K562 (cell line): ENCODE results near the gene MEGF11. TPM values are rescaled to one million over a fixed set of nuclear protein-coding genes. Genes with fewer than 3 reads are reported as not detected.
A peak's percentile ranks its signal among the peaks of the same experiment; 100 is the strongest.

ENCODE experiments used
- ATF7 ChIP-seq: fragments of 450-650 bp; IDR thresholded peaks from 2 replicates; pipeline ENCODE4 v1.7.1; 2014; ENCODE audit warnings: mild to moderate bottlenecking, moderate library complexity
- DPF2 ChIP-seq: fragments of 450-650 bp; IDR thresholded peaks from 2 replicates; pipeline ENCODE4 v1.6.1; 2016
- ETV6 ChIP-seq, 3 experiments: fragments of 150-350 bp in 1 of 3; sonication (generic) in 1 of 3; formaldehyde crosslinking in 1 of 3; IDR thresholded peaks; 2 replicates each; pipeline versions ENCODE4 v1.6.1 to v1.8.0; 2014 to 2022; ENCODE audit warnings: borderline replicate concordance in 2 of 3, low read depth in 2 of 3, antibody characterized with exemption in 1 of 3, low read length in 1 of 3, mild to moderate bottlenecking in 1 of 3, missing genetic modification reagents in 1 of 3
- HDAC8 ChIP-seq: fragments of 450-650 bp; IDR thresholded peaks from 2 replicates; pipeline ENCODE4 v1.6.1; 2016; ENCODE audit warnings: mild to moderate bottlenecking, missing genetic modification characterization, moderate library complexity, missing compliant biosample characterization
- HLTF ChIP-seq: fragments of 450-650 bp; IDR thresholded peaks from 2 replicates; pipeline ENCODE4 v1.6.1; 2016
- HNRNPLL ChIP-seq: fragments of 200-400 bp; formaldehyde crosslinking; IDR thresholded peaks from 2 replicates; pipeline ENCODE4 v1.6.1; 2017; ENCODE audit warnings: low read length, low read depth, mild to moderate bottlenecking; ENCODE audit not compliant: poor library complexity, severe bottlenecking
- MCM5 ChIP-seq: fragments of 450-650 bp; IDR thresholded peaks from 2 replicates; pipeline ENCODE4 v1.6.1; 2016; ENCODE audit warnings: low read depth
- MTA1 ChIP-seq: fragments of 450-650 bp; IDR thresholded peaks from 2 replicates; pipeline ENCODE4 v1.6.1; 2017; ENCODE audit warnings: borderline replicate concordance
- PML ChIP-seq: IDR thresholded peaks from 2 replicates; pipeline ENCODE4 v1.6.1; 2012; ENCODE audit warnings: low read length, inconsistent platforms
- POLR2A ChIP-seq: fragments of 450-650 bp; conservative IDR thresholded peaks from 2 replicates; pipeline ENCODE4 v1.6.1; 2016
- POLR2H ChIP-seq: IDR thresholded peaks from 2 replicates; pipeline ENCODE4 v1.6.1; 2016; ENCODE audit warnings: missing genetic modification characterization, low read depth, mild to moderate bottlenecking, control low read depth, missing compliant biosample characterization, moderate library complexity
- SIRT6 ChIP-seq: IDR thresholded peaks from one replicate; pipeline ENCODE4 v1.6.1; 2012; ENCODE audit warnings: low read depth, mild to moderate bottlenecking, control low read depth, inconsistent platforms, low read length, moderate library complexity
- SP1 ChIP-seq: sonication (generic); formaldehyde crosslinking; IDR thresholded peaks from 2 replicates; pipeline ENCODE4 v1.8.1; 2022; ENCODE audit warnings: mild to moderate bottlenecking, missing genetic modification reagents
- ZBTB7A ChIP-seq: IDR thresholded peaks from 2 replicates; pipeline ENCODE4 v1.6.1; 2011; ENCODE audit warnings: low read depth, mild to moderate bottlenecking, low read length, moderate library complexity, borderline replicate concordance; ENCODE audit not compliant: control insufficient read depth
- ZC3H11A ChIP-seq: IDR thresholded peaks from 2 replicates; pipeline ENCODE4 v1.6.1; 2012; ENCODE audit warnings: low read depth, low read length, improper control_type of control experiment
- ZNF384 ChIP-seq: IDR thresholded peaks from 2 replicates; pipeline ENCODE4 v1.6.1; 2012; ENCODE audit warnings: low read depth, low read length, improper control_type of control experiment
- ZNF551 ChIP-seq: fragments of 250-450 bp; sonication (Bioruptor Pico); IDR thresholded peaks from 2 replicates; pipeline ENCODE4 v1.5.0; 2021; ENCODE audit warnings: mild to moderate bottlenecking, moderate library complexity
- ZNF668 ChIP-seq: fragments of 250-450 bp; sonication (Bioruptor Pico); IDR thresholded peaks from 2 replicates; pipeline ENCODE4 v1.8.0; 2022; ENCODE audit warnings: mild to moderate bottlenecking, inconsistent platforms
- ZNF75A ChIP-seq: fragments of 450-650 bp; formaldehyde crosslinking; IDR thresholded peaks from 2 replicates; pipeline ENCODE4 v1.4.0; 2020; ENCODE audit warnings: mild to moderate bottlenecking
- ZNF76 ChIP-seq: fragments of 250-450 bp; sonication (Bioruptor Pico); IDR thresholded peaks from 2 replicates; pipeline ENCODE4 v1.4.0; 2020; ENCODE audit warnings: mild to moderate bottlenecking, moderate library complexity, borderline replicate concordance
- polyA plus RNA-seq, 8 experiments: library from polyadenylated mRNA; depleted of rRNA in 4 of 8; stranded (reverse) in 5 of 8; unstranded in 3 of 8; fragments of >200 nt; fragmentation: Nextera tagmentation in 2 of 8; fragmentation: Illumina TruSeq in 1 of 8; extraction: Ambion mirVana in 2 of 8; extraction: Trizol in 1 of 8; gene quantifications; 2 replicates each; pipeline versions ENCODE4 v1.2.1 to v1.2.3, GENCODE V29; 2011 to 2014; ENCODE audit warnings: inconsistent platforms in 1 of 8, missing spikeins in 1 of 8
- total RNA-seq, 7 experiments: library from RNA; depleted of rRNA in 6 of 7; stranded (reverse); fragments of >200 nt in 6 of 7; fragmentation: Illumina TruSeq in 2 of 7; extraction: Trizol in 2 of 7; gene quantifications; 2 replicates each; pipeline versions ENCODE4 v1.2.1 to v1.2.3, GENCODE V29; 2011 to 2021; ENCODE audit warnings: low replicate concordance in 1 of 7
- TF ChIP-seq, protein P1 (sequence below): IDR thresholded peaks from 2 replicates; pipeline ENCODE4 v1.6.1; 2011; ENCODE audit warnings: borderline replicate concordance, low read depth, mild to moderate bottlenecking, moderate library complexity, low read length; ENCODE audit not compliant: insufficient read depth, poor library complexity, severe bottlenecking
- TF ChIP-seq, protein P2 (sequence below): sonication (generic); formaldehyde crosslinking; IDR thresholded peaks from 2 replicates; pipeline ENCODE4 v1.8.0; 2023; ENCODE audit warnings: mild to moderate bottlenecking, missing genetic modification reagents
- TF ChIP-seq, protein P3 (sequence below): sonication (generic); formaldehyde crosslinking; IDR thresholded peaks from 2 replicates; pipeline ENCODE4 v1.5.0; 2020; ENCODE audit warnings: missing genetic modification reagents

Gene MEGF11
- total and polyA plus RNA-seq, 9 of the 15 experiments (the other 6 are each of a cell fraction or from before 2014, with no cell fraction given): 0.06 to 0.23 (median 0.20) TPM; not detected in 6

DNA sequence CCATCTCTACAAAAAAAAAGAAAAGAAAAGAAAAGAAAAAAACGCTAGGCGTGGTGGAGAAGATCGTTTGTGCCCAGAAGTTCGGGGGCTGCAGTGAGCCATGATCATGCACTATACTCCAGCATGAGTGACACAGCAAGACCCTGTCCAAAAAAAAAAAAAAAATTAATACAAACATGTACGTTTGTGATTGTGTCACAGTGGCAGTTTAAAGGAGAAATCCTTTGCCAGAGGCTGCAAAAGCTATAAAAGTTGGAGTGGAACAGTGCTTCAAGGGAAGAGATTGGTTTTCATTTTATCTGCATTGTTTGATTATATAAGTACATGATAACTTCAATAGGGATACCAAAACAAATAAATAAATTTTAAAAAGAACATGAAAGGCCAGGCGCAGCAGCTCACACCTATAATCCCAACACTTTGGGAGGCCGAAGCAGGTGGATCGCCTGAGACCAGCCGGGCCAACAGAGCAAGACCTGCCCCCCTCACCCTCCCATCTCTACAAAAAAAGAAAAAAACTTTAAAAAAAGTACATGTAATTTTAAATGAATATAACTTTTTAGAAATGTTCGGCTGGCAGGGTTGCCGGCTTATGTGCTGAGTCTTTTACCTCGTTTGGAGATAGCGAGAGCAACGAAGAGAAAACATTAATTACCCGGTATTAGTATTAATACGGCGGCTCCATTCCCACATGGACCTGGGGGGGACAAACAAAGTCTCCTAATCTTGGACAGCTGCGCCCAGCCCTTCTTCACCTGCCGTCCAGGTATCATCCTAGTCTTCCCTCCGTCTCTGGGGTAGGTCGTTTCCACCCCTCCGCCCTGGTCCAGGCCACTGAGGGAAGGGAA lies 39.2 kb upstream of the MEGF11 start (continued):
- TF ChIP-seq, protein P1, sequence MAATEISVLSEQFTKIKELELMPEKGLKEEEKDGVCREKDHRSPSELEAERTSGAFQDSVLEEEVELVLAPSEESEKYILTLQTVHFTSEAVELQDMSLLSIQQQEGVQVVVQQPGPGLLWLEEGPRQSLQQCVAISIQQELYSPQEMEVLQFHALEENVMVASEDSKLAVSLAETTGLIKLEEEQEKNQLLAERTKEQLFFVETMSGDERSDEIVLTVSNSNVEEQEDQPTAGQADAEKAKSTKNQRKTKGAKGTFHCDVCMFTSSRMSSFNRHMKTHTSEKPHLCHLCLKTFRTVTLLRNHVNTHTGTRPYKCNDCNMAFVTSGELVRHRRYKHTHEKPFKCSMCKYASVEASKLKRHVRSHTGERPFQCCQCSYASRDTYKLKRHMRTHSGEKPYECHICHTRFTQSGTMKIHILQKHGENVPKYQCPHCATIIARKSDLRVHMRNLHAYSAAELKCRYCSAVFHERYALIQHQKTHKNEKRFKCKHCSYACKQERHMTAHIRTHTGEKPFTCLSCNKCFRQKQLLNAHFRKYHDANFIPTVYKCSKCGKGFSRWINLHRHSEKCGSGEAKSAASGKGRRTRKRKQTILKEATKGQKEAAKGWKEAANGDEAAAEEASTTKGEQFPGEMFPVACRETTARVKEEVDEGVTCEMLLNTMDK: no peak
- TF ChIP-seq HLTF (no peak), ZNF668 (CRISPR knock-in tag) (no peak), HDAC8 (tag) (no peak), DPF2 (0 out of 2 replicates have a peak, but pooled peaks have one; percentile 29), POLR2H (tag) (no peak), PML (no peak), ZC3H11A (no peak), HNRNPLL (no peak), ZNF384 (peak; percentile 72), SP1 (CRISPR knock-in tag) (peak; percentile 53; the same call in 1 of the 2 replicates), ZBTB7A (0 out of 2 replicates have a peak, but pooled peaks have one; percentile 2), ATF7 (peak; percentile 55; the same call in 1 of the 2 replicates), ETV6 (IDR thresholded peaks at IDR 0.05; ENCODE audit: borderline replicate concordance in 1 of 2, low read depth in 2 of 2, low read length in 1 of 2) (no peak), ETV6 (CRISPR knock-in tag; IDR thresholded peaks at IDR 0.05; ENCODE audit: borderline replicate concordance) (no peak), SIRT6 (no peak), ZNF551 (CRISPR knock-in tag) (no peak), ZNF76 (no peak), ZNF75A (CRISPR knock-in tag) (no peak), MTA1 (no peak), POLR2A (peak; percentile 55), MCM5 (no peak)
- TF ChIP-seq, protein P2, sequence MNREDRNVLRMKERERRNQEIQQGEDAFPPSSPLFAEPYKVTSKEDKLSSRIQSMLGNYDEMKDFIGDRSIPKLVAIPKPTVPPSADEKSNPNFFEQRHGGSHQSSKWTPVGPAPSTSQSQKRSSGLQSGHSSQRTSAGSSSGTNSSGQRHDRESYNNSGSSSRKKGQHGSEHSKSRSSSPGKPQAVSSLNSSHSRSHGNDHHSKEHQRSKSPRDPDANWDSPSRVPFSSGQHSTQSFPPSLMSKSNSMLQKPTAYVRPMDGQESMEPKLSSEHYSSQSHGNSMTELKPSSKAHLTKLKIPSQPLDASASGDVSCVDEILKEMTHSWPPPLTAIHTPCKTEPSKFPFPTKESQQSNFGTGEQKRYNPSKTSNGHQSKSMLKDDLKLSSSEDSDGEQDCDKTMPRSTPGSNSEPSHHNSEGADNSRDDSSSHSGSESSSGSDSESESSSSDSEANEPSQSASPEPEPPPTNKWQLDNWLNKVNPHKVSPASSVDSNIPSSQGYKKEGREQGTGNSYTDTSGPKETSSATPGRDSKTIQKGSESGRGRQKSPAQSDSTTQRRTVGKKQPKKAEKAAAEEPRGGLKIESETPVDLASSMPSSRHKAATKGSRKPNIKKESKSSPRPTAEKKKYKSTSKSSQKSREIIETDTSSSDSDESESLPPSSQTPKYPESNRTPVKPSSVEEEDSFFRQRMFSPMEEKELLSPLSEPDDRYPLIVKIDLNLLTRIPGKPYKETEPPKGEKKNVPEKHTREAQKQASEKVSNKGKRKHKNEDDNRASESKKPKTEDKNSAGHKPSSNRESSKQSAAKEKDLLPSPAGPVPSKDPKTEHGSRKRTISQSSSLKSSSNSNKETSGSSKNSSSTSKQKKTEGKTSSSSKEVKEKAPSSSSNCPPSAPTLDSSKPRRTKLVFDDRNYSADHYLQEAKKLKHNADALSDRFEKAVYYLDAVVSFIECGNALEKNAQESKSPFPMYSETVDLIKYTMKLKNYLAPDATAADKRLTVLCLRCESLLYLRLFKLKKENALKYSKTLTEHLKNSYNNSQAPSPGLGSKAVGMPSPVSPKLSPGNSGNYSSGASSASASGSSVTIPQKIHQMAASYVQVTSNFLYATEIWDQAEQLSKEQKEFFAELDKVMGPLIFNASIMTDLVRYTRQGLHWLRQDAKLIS (CRISPR knock-in tag): no peak
- TF ChIP-seq, protein P3, sequence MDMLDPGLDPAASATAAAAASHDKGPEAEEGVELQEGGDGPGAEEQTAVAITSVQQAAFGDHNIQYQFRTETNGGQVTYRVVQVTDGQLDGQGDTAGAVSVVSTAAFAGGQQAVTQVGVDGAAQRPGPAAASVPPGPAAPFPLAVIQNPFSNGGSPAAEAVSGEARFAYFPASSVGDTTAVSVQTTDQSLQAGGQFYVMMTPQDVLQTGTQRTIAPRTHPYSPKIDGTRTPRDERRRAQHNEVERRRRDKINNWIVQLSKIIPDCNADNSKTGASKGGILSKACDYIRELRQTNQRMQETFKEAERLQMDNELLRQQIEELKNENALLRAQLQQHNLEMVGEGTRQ (CRISPR knock-in tag): no peak
